Measurements from ENCODE around the gene MIER2.
A peak's percentile ranks its signal among the peaks of the same experiment; 100 is the strongest.

Gene MIER2

DNA sequence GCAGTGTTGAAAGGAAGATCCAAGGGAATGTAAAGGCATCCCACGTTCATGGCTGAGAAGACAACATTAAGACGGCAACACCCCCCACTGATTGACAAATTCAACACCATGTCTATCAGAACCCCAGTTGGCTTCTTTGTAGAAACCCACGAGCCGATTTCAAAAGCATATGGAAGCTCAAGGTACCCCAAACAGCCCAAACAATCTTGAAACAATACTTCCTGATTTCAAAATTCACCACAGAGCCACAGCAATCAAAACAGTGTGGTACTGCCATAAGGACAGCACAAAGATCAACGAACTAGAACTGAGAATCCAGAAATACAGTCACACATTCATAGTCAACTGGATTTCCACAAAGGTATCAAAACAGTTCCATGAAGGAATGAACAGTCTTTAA lies 6.2 kb downstream of the MIER2 start:
- no peak overlapping the region for H3K4me3 ChIP-seq (replicated peaks; ENCODE audit: insufficient read depth, low read length)
- peak in 1 of 2 experiments; percentile 13 for DNase-seq (ENCODE audit: low read depth in 1 of 2, low spot score in 1 of 2)
- H3K27me3 ChIP-seq (ENCODE audit: insufficient read depth, poor library complexity, severe bottlenecking): peaks cover 6% of the 10 kb centered on the region
- TF ChIP-seq SPI1 (IDR thresholded peaks at IDR 0.05; ENCODE audit: borderline replicate concordance, low read depth): no peak
- TF ChIP-seq, protein P1, sequence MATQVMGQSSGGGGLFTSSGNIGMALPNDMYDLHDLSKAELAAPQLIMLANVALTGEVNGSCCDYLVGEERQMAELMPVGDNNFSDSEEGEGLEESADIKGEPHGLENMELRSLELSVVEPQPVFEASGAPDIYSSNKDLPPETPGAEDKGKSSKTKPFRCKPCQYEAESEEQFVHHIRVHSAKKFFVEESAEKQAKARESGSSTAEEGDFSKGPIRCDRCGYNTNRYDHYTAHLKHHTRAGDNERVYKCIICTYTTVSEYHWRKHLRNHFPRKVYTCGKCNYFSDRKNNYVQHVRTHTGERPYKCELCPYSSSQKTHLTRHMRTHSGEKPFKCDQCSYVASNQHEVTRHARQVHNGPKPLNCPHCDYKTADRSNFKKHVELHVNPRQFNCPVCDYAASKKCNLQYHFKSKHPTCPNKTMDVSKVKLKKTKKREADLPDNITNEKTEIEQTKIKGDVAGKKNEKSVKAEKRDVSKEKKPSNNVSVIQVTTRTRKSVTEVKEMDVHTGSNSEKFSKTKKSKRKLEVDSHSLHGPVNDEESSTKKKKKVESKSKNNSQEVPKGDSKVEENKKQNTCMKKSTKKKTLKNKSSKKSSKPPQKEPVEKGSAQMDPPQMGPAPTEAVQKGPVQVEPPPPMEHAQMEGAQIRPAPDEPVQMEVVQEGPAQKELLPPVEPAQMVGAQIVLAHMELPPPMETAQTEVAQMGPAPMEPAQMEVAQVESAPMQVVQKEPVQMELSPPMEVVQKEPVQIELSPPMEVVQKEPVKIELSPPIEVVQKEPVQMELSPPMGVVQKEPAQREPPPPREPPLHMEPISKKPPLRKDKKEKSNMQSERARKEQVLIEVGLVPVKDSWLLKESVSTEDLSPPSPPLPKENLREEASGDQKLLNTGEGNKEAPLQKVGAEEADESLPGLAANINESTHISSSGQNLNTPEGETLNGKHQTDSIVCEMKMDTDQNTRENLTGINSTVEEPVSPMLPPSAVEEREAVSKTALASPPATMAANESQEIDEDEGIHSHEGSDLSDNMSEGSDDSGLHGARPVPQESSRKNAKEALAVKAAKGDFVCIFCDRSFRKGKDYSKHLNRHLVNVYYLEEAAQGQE (IDR thresholded peaks at IDR 0.05; ENCODE audit: insufficient replicate concordance, low read depth): no peak
- TF ChIP-seq POLR2AphosphoS5 (IDR thresholded peaks at IDR 0.05; ENCODE audit: low read depth): no peak
- no peak for TF ChIP-seq GABPA (IDR thresholded peaks at IDR 0.05; ENCODE audit: low read depth)
- TF ChIP-seq, protein P2, sequence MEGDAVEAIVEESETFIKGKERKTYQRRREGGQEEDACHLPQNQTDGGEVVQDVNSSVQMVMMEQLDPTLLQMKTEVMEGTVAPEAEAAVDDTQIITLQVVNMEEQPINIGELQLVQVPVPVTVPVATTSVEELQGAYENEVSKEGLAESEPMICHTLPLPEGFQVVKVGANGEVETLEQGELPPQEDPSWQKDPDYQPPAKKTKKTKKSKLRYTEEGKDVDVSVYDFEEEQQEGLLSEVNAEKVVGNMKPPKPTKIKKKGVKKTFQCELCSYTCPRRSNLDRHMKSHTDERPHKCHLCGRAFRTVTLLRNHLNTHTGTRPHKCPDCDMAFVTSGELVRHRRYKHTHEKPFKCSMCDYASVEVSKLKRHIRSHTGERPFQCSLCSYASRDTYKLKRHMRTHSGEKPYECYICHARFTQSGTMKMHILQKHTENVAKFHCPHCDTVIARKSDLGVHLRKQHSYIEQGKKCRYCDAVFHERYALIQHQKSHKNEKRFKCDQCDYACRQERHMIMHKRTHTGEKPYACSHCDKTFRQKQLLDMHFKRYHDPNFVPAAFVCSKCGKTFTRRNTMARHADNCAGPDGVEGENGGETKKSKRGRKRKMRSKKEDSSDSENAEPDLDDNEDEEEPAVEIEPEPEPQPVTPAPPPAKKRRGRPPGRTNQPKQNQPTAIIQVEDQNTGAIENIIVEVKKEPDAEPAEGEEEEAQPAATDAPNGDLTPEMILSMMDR (IDR thresholded peaks at IDR 0.05; ENCODE audit: insufficient read depth, low read length): no peak
- H3K27ac ChIP-seq (replicated peaks): no peak overlapping the region

DNA sequence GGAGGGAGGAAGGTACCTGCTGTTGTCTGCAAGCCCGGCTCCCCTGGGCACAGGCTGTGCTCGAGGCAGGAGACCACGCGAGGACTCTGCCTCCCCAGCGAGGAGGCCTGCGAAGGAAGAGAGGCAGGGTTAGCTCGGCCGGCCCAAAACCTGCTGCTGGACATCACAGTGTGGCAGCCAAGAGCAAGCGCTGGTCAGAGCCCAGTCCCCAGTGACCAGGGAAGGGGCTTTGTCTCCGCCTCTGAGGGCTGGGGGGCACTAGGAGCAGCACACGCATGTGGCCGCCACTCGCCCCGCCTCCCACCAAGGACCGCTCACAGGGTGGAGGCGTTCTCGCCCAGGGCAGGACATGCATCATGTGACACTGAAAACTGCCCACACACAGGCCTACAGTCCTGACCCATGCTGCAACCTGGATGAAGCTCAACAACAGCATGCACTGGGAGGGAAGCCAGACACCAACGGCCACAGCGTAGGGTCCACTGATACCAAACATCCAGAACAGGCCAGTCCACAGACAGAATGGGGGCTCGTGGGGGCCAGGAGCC lies 8.5 kb downstream of the MIER2 start:
- TF ChIP-seq, protein P2 (IDR thresholded peaks at IDR 0.05; ENCODE audit: insufficient read depth, low read length): no peak
- no peak for TF ChIP-seq SPI1 (IDR thresholded peaks at IDR 0.05; ENCODE audit: borderline replicate concordance, low read depth)
- TF ChIP-seq GABPA (IDR thresholded peaks at IDR 0.05; ENCODE audit: low read depth): no peak
- TF ChIP-seq, protein P1 (IDR thresholded peaks at IDR 0.05; ENCODE audit: insufficient replicate concordance, low read depth): no peak
- no peak for TF ChIP-seq POLR2AphosphoS5 (IDR thresholded peaks at IDR 0.05; ENCODE audit: low read depth)
- no peaks in the 10 kb centered on the region for H3K27me3 ChIP-seq (ENCODE audit: insufficient read depth, poor library complexity, severe bottlenecking)
- DNase-seq (ENCODE audit: low read depth in 1 of 2, low spot score in 1 of 2): no peak
- H3K4me3 ChIP-seq (replicated peaks; ENCODE audit: insufficient read depth, low read length): no peak overlapping the region
- H3K27ac ChIP-seq (replicated peaks): no peak overlapping the region

DNA sequence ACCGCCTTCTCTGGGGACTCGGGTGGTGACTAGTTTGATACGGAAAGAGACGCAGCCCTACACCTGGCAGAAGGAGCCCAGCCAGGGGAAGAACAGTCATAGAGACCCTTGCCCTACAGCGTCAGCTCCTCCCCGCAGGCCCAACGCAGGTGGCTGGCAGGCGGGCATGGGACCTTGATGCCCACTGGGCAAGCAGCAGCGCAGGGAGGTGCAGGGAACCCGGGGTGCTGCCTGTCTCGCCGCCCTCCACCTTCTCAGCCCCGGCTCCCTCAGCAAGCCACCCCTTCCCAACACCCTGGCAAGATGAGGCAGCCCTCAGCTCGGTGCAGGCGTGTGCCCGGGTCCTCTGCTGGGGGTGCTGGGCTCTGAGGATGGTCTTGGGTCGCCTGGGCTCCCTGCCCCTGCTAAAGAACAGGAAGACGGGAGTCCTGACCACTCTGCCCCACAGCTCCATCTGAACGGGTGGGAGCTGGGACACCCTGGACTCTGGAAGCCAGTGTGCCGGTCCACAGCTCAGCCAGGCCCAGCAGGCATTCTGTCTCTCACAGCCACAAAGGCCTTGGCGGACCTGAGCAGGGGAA lies 9.0 kb downstream of the MIER2 start:
- no peak overlapping the region for H3K27ac ChIP-seq (replicated peaks)
- no peak overlapping the region for H3K4me3 ChIP-seq (replicated peaks; ENCODE audit: insufficient read depth, low read length)
- H3K27me3 ChIP-seq (ENCODE audit: insufficient read depth, poor library complexity, severe bottlenecking): no peaks in the 10 kb centered on the region
- TF ChIP-seq POLR2AphosphoS5 (IDR thresholded peaks at IDR 0.05; ENCODE audit: low read depth) (no peak), GABPA (IDR thresholded peaks at IDR 0.05; ENCODE audit: low read depth) (no peak), SPI1 (IDR thresholded peaks at IDR 0.05; ENCODE audit: borderline replicate concordance, low read depth) (no peak)
- TF ChIP-seq, protein P1 (IDR thresholded peaks at IDR 0.05; ENCODE audit: insufficient replicate concordance, low read depth): no peak
- TF ChIP-seq, protein P2 (IDR thresholded peaks at IDR 0.05; ENCODE audit: insufficient read depth, low read length): no peak
- no peak for DNase-seq (ENCODE audit: low read depth in 1 of 2, low spot score in 1 of 2)
